BJ (cell line): ENCODE measurements around the gene SFSWAP. TPM values are rescaled to one million over a fixed set of nuclear protein-coding genes. Genes with fewer than 3 reads are reported as not detected.
A peak's percentile ranks its signal among the peaks of the same experiment; 100 is the strongest.

Source experiments
- CTCF ChIA-PET: fragments of 350-600 bp; formaldehyde crosslinking; extraction: SDS; loops from one replicate; lab custom pipeline; 2021; ENCODE audit warnings: antibody characterized with exemption, inconsistent platforms; lab: Yijun Ruan, JAX
- POLR2A ChIA-PET: fragments of 300-600 bp; sonication (Branson Sonifier 250); formaldehyde crosslinking; extraction: SDS; loops from one replicate; lab custom pipeline; 2021; ENCODE audit warnings: antibody characterized with exemption; lab: Charles Lee
- DNase-seq: peaks from one replicate; pipeline ENCODE4 v3.0.0-alpha.2; 2011; ENCODE audit warnings: low read depth
- H3K27me3 ChIP-seq: 2 replicates; pipeline ENCODE4 v1.6.0; 2011; ENCODE audit warnings: low read length; ENCODE audit not compliant: control insufficient read depth, insufficient read depth
- H3K36me3 ChIP-seq: 2 replicates; pipeline ENCODE4 v1.5.1; 2011; ENCODE audit warnings: low read length; ENCODE audit not compliant: control insufficient read depth, insufficient read depth
- H3K4me3 ChIP-seq: 2 replicates; pipeline ENCODE4 v1.5.1; 2011; ENCODE audit warnings: low read depth, mild to moderate bottlenecking, control low read depth, low read length
- CTCF ChIP-seq: IDR thresholded peaks from 2 replicates; pipeline ENCODE4 v1.5.1; 2011; ENCODE audit warnings: low read depth, mild to moderate bottlenecking, control low read depth, inconsistent platforms, low read length, moderate library complexity; ENCODE audit not compliant: insufficient read depth
- polyA plus RNA-seq: library from polyadenylated mRNA; depleted of rRNA; stranded (reverse); fragments of >200 nt; gene quantifications from 2 replicates; pipeline ENCODE4 v1.2.3, GENCODE V29; 2011

SFSWAP gene
- polyA plus RNA-seq, 1 experiment = 11.7 TPM

- CTCF ChIA-PET = interaction anchor here (0.5 kb wide), 1 partner anchor 8 kb away, joined by 3 read pairs; no protein-coding TSS in a partner anchor
These were observed 1.7 kb upstream of the SFSWAP start for GRCh38 chr12:131709226-131709625.

GRCh38 chr12:131711551-131712205 is 788 bp downstream of the SFSWAP start:
- TF ChIP-seq CTCF = no peak
- Histone ChIP-seq H3K4me3 (peak overlapping the region; percentile 91), H3K27me3 (no peaks in the 10 kb centered on the region), H3K36me3 (peaks cover 9% of the 10 kb centered on the region)
- CTCF ChIA-PET = no interaction called here
- no peak for DNase-seq
- POLR2A ChIA-PET = no interaction called here

More at GRCh38 chr12:131709226-131709625, 1.7 kb upstream of the SFSWAP start:
- POLR2A ChIA-PET = no interaction called here
- DNase-seq = no peak
- no peak for TF ChIP-seq CTCF
- H3K4me3 ChIP-seq = no peak overlapping the region
- no peaks in the 10 kb centered on the region for H3K27me3 ChIP-seq
- H3K36me3 ChIP-seq = no peaks in the 10 kb centered on the region; the same call in 1 of the 2 replicates

GRCh38 chr12:131713349-131713748 is 2.5 kb downstream of the SFSWAP start:
- Histone ChIP-seq H3K4me3 (no peak overlapping the region), H3K36me3 (peaks cover 9% of the 10 kb centered on the region), H3K27me3 (no peaks in the 10 kb centered on the region)
- CTCF ChIA-PET = no interaction called here
- no peak for TF ChIP-seq CTCF
- POLR2A ChIA-PET = no interaction called here
- no peak for DNase-seq

- DNase-seq = no peak
- CTCF ChIA-PET = no interaction called here
- H3K36me3 ChIP-seq = peaks cover 13% of the 10 kb centered on the region
- no peak overlapping the region for H3K4me3 ChIP-seq
- no peak for TF ChIP-seq CTCF
- H3K27me3 ChIP-seq = no peaks in the 10 kb centered on the region
- POLR2A ChIA-PET = no interaction called here
These were observed 3.9 kb downstream of the SFSWAP start for GRCh38 chr12:131714759-131715158.

GRCh38 chr12:131716282-131716681 is 5.4 kb downstream of the SFSWAP start:
- CTCF ChIA-PET = no interaction called here

More at GRCh38 chr12:131716282-131716681, 5.4 kb downstream of the SFSWAP start:
- H3K36me3 ChIP-seq = peaks cover 19% of the 10 kb centered on the region
- POLR2A ChIA-PET = no interaction called here
- DNase-seq = no peak
- TF ChIP-seq CTCF = no peak
- no peaks in the 10 kb centered on the region for H3K27me3 ChIP-seq
- no peak overlapping the region for H3K4me3 ChIP-seq
